BLaER1 treated with 17β-estradiol and CSF1 and Interleukin-3, amounts not matched to agents 10 nM and 100 nM (cell line): Measurements from ENCODE around the gene HAPLN1.
A peak's percentile ranks its signal among the peaks of the same experiment; 100 is the strongest.

Experiments
- H3K27ac ChIP-seq, 11 experiments: shearing (Covaris generic); formaldehyde crosslinking; 2 replicates each; pipeline ENCODE4 v1.8.1; 2022
- H3K27me3 ChIP-seq, 11 experiments: shearing (Covaris generic); formaldehyde crosslinking; 2 replicates each; pipeline ENCODE4 v1.8.1; 2022
- H3K36me3 ChIP-seq, 11 experiments: shearing (Covaris generic); formaldehyde crosslinking; 2 replicates each; pipeline ENCODE4 v1.8.1; 2022
- H3K4me1 ChIP-seq, 10 experiments: shearing (Covaris generic); formaldehyde crosslinking; 2 replicates each; pipeline ENCODE4 v1.8.1; 2022
- H3K4me2 ChIP-seq, 11 experiments: shearing (Covaris generic); formaldehyde crosslinking; 2 replicates each; pipeline ENCODE4 v1.8.1; 2022
- H3K4me3 ChIP-seq, 10 experiments: shearing (Covaris generic); formaldehyde crosslinking; 2 replicates each; pipeline ENCODE4 v1.8.1; 2022
- H3K9ac ChIP-seq, 11 experiments: shearing (Covaris generic); formaldehyde crosslinking; 2 replicates each; pipeline ENCODE4 v1.8.1; 2022
- H3K9me3 ChIP-seq, 11 experiments: shearing (Covaris generic); formaldehyde crosslinking; replicated peaks in 1 of 11; 2 replicates each; pipeline ENCODE4 v1.8.1; 2022
- H4K20me1 ChIP-seq, 11 experiments: shearing (Covaris generic); formaldehyde crosslinking; 2 replicates each; pipeline ENCODE4 v1.8.1; 2022
- Cebpa-rat ChIP-seq, 11 experiments: shearing (Covaris generic); IDR thresholded peaks; 2 replicates each; pipeline ENCODE4 v1.8.1; 2022

The HAPLN1 gene

DNA sequence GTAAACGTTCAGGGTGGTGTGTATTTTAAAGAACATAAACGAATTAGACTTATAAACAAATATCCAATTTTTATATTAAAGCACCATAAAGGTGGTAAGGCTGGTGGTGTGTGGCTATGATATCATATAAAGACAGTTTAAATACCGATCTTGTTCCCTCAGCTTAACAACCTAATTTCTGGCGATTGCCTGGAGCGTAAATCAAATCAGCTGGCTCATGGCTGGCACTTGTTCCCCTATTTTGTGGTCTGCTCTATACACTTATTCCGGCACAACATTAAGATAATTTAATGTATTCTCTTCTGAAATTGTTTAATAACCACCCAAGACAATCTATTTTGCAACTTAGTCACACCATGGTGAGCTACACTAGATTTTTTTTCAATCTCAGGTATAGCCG, 2.4 kb upstream of the HAPLN1 start:
- Histone ChIP-seq H3K4me1 (peaks cover 0 to 12% (median 4%) of the 10 kb centered on the region in 10 experiments; a peak in 6 of 20 replicates), H3K27ac (no peak overlapping the region), H3K9ac (no peak overlapping the region), H3K27me3 (peaks cover 38 to 53% (median 41%) of the 10 kb centered on the region in 11 experiments), H3K4me2 (no peak overlapping the region), H3K9me3 (no peaks in the 10 kb centered on the region), H3K4me3 (no peak overlapping the region), H4K20me1 (peaks cover 0 to 6% (median 0%) of the 10 kb centered on the region in 11 experiments; a peak in 4 of 22 replicates), H3K36me3 (no peaks in the 10 kb centered on the region)
- TF ChIP-seq Cebpa-rat (IDR thresholded peaks at IDR 0.05) = no peak

GRCh38 chr5:83721953-83722901, 1.6 kb upstream of the HAPLN1 start:
- H3K9me3 ChIP-seq = no peaks in the 10 kb centered on the region
- H3K27ac ChIP-seq = no peak overlapping the region
- peaks cover 38 to 53% (median 41%) of the 10 kb centered on the region in 11 experiments for H3K27me3 ChIP-seq
- no peaks in the 10 kb centered on the region for H3K36me3 ChIP-seq
- peaks cover 0 to 12% (median 4%) of the 10 kb centered on the region in 10 experiments; a peak in 6 of 20 replicates for H3K4me1 ChIP-seq
- peak overlapping the region; percentile 34 to 73 (median 59); a peak in 20 of 22 replicates for H3K9ac ChIP-seq
- peak overlapping the region; percentile 86 to 99 (median 96) for H3K4me2 ChIP-seq
- peaks cover 0 to 6% (median 0%) of the 10 kb centered on the region in 11 experiments; a peak in 4 of 22 replicates for H4K20me1 ChIP-seq
- peak overlapping the region; percentile 58 to 73 (median 64) for H3K4me3 ChIP-seq
- TF ChIP-seq Cebpa-rat (IDR thresholded peaks at IDR 0.05) = no peak

DNA sequence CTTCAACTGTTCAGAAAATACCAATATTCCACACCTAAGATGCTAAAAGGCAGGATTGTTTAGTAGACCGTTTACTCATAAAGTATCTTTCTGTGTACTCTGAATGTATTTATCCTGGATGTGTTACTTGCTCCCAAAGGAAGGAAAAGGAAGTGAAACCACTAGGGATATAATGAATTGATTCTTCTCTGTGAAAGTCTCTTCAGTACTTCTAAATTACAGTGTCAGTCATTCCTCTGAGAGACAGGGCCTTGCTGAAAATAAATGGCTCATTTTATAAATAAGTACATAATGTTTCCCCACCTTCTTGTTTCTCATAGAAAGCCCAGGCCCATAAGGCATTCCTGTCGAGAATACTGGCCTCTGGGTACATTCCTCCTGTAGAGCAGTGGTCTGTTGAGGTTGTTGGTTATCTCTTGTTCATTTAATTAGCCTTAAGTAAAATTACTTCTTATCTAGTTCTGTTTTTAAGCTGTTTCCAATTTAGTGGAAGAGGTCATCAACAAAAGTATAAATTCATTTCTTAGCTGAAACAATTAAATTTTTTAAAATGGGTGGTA, 1.6 kb downstream of the HAPLN1 start:
- no peak overlapping the region for H3K4me3 ChIP-seq
- no peak for TF ChIP-seq Cebpa-rat (IDR thresholded peaks at IDR 0.05)
- H3K9ac ChIP-seq = no peak overlapping the region

GRCh38 chr5:83718195-83718825, 2.3 kb downstream of the HAPLN1 start:
- Histone ChIP-seq H3K4me3 (no peak overlapping the region), H3K9ac (no peak overlapping the region), H3K27ac (no peak overlapping the region), H3K36me3 (no peaks in the 10 kb centered on the region), H3K9me3 (no peaks in the 10 kb centered on the region), H3K4me1 (peaks cover 0 to 17% (median 6%) of the 10 kb centered on the region in 10 experiments; a peak in 6 of 20 replicates), H3K27me3 (peaks cover 36 to 44% (median 37%) of the 10 kb centered on the region in 11 experiments), H3K4me2 (no peak overlapping the region), H4K20me1 (peaks cover 0 to 6% (median 0%) of the 10 kb centered on the region in 11 experiments; a peak in 4 of 22 replicates)
- no peak for TF ChIP-seq Cebpa-rat (IDR thresholded peaks at IDR 0.05)

More for the DNA sequence above, 1.6 kb downstream of the HAPLN1 start:
- Histone ChIP-seq H3K36me3 (no peaks in the 10 kb centered on the region), H3K4me2 (no peak overlapping the region), H3K9me3 (no peaks in the 10 kb centered on the region), H4K20me1 (peaks cover 0 to 6% (median 0%) of the 10 kb centered on the region in 11 experiments; a peak in 4 of 22 replicates), H3K4me1 (peaks cover 0 to 17% (median 6%) of the 10 kb centered on the region in 10 experiments; a peak in 6 of 20 replicates), H3K27ac (no peak overlapping the region), H3K27me3 (peaks cover 38 to 51% (median 41%) of the 10 kb centered on the region in 11 experiments)

- H3K27ac ChIP-seq = no peak overlapping the region
- H3K4me3 ChIP-seq = no peak overlapping the region
- H3K9me3 ChIP-seq = no peaks in the 10 kb centered on the region
- H3K4me1 ChIP-seq = 0 out of 20 replicates have a peak, but pooled peaks cover 0 to 5% (median 0%) of the 10 kb centered on the region in 10 experiments
- H3K9ac ChIP-seq = no peak overlapping the region
- peaks cover 8 to 16% (median 9%) of the 10 kb centered on the region in 11 experiments for H3K27me3 ChIP-seq
- no peaks in the 10 kb centered on the region for H4K20me1 ChIP-seq
- no peak overlapping the region for H3K4me2 ChIP-seq
- no peak for TF ChIP-seq Cebpa-rat (IDR thresholded peaks at IDR 0.05)
- no peaks in the 10 kb centered on the region for H3K36me3 ChIP-seq
Observed at GRCh38 chr5:83715236-83716065, 5.2 kb downstream of the HAPLN1 start.

GRCh38 chr5:83714810-83715209, 5.8 kb downstream of the HAPLN1 start:
- Histone ChIP-seq H3K4me1 (0 out of 20 replicates have a peak, but pooled peaks cover 0 to 5% (median 0%) of the 10 kb centered on the region in 10 experiments), H4K20me1 (no peaks in the 10 kb centered on the region), H3K9me3 (no peaks in the 10 kb centered on the region), H3K27me3 (peaks cover 1 to 9% (median 2%) of the 10 kb centered on the region in 11 experiments; a peak in 21 of 22 replicates), H3K4me3 (no peak overlapping the region), H3K4me2 (no peak overlapping the region), H3K36me3 (no peaks in the 10 kb centered on the region), H3K9ac (no peak overlapping the region), H3K27ac (no peak overlapping the region)
- no peak for TF ChIP-seq Cebpa-rat (IDR thresholded peaks at IDR 0.05)

- no peak overlapping the region for H3K4me2 ChIP-seq
- H3K4me1 ChIP-seq = 0 out of 20 replicates have a peak, but pooled peaks cover 0 to 5% (median 0%) of the 10 kb centered on the region in 10 experiments
- H3K27ac ChIP-seq = no peak overlapping the region
- H3K36me3 ChIP-seq = no peaks in the 10 kb centered on the region
- no peak for TF ChIP-seq Cebpa-rat (IDR thresholded peaks at IDR 0.05)
- no peak overlapping the region for H3K9ac ChIP-seq
- H3K4me3 ChIP-seq = no peak overlapping the region
- H3K27me3 ChIP-seq = no peaks in the 10 kb centered on the region
- peaks cover 0 to 8% (median 0%) of the 10 kb centered on the region in 11 experiments; a peak in 1 of 22 replicates for H3K9me3 ChIP-seq
- no peaks in the 10 kb centered on the region for H4K20me1 ChIP-seq
Observed at GRCh38 chr5:83711982-83712601, 8.6 kb downstream of the HAPLN1 start.

GRCh38 chr5:83709973-83710372, 10.7 kb downstream of the HAPLN1 start:
- Histone ChIP-seq H3K4me2 (no peak overlapping the region), H3K27me3 (no peaks in the 10 kb centered on the region), H3K9ac (no peak overlapping the region), H3K36me3 (no peaks in the 10 kb centered on the region), H3K4me1 (no peaks in the 10 kb centered on the region), H4K20me1 (no peaks in the 10 kb centered on the region), H3K4me3 (no peak overlapping the region), H3K27ac (no peak overlapping the region), H3K9me3 (peaks cover 0 to 15% (median 6%) of the 10 kb centered on the region in 11 experiments; a peak in 15 of 22 replicates)
- no peak for TF ChIP-seq Cebpa-rat (IDR thresholded peaks at IDR 0.05)
